ENCODE measurements around the gene KRT15.

- TF ChIP-seq CTCF (IDR thresholded peaks at IDR 0.05): no peak
- no peak for TF ChIP-seq MYBL2 (CRISPR knock-in tag; IDR thresholded peaks at IDR 0.05)
- TF ChIP-seq KAT7 (CRISPR knock-in tag; IDR thresholded peaks at IDR 0.05; ENCODE audit: borderline replicate concordance): no peak
- TF ChIP-seq ATF3 (CRISPR knock-in tag; conservative IDR thresholded peaks at IDR 0.05): no peak
- TF ChIP-seq MLX (CRISPR knock-in tag; IDR thresholded peaks at IDR 0.05): no peak
Measured at GRCh38 chr17:41530062-41531048, 11.7 kb upstream of the KRT15 start.

Measured in WTC11 (cell line).